ENCODE results near the gene FHL3. TPM values are rescaled to one million over a fixed set of nuclear protein-coding genes. Genes with fewer than 3 reads are reported as not detected.

The FHL3 gene
- total RNA-seq, 1 experiment from 2014 or later = 26.0 TPM

DNA sequence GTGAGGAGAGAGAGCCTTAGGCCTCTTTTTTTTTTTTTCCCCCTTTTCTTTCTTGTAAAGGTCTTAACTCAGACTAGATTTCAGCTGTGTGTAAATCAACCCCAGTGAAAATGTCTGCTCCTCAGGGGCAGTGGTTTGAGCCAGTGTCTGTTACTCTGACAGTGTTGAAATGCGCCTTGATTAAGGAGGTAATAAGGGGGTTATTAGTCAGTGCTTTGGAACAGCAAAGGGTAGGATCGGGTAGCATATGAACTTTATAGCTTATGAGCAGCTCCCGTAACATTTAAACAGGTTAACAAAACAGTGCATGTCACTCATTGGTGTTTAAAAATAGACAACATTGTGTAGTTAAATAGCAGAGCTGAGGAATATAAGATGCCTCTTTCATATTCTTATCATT, 17.5 kb upstream of the FHL3 start:
- H3K36me3 ChIP-seq = peaks cover 75% of the 10 kb centered on the region
- no peak for DNase-seq
- H3K27me3 ChIP-seq = no peaks in the 10 kb centered on the region
- no peaks in the 10 kb centered on the region for H3K9me3 ChIP-seq
- H3K4me3 ChIP-seq = no peak overlapping the region

DNA sequence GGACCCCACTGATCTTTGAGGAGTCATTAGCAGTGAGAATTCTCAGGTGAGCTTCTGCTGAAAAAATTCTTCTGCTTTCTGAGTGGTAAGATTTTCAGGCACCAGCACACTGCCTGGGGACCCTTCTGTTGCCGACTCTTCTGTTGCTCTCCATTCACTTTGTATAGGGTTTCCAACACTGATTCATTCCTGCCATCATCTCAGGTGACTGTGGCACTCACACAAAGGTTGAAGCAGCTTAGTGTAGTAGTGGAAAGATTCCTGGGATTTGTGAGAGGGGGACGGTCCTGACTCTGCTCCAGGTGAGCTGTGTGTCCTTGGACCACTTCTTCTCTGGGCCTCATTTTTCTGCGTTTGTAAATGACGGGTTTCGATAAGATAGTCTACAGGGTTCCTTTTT, 16.7 kb upstream of the FHL3 start:
- Histone ChIP-seq H3K27me3 (no peaks in the 10 kb centered on the region), H3K4me3 (no peak overlapping the region), H3K36me3 (peaks cover 84% of the 10 kb centered on the region), H3K9me3 (no peaks in the 10 kb centered on the region)
- DNase-seq = no peak

DNA sequence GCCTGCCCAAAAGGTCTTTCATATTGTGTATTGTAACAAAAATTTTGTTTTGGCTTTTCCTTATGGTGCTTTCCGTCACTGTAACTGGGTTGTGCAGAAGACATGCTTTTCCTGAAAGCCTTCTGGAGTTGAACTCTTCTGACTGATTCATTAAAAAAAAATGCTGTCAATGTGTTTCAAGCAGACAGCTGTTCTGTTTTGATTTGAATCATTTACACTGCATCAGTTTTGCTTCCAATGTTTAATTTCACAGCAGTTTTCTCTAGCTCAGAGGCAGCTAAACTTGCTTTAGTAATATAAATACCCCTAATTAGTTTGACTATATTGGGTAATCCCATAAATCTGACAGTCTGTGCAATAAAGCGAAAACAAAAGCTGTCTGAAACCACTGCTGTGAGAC, 15.1 kb upstream of the FHL3 start:
- no peak for DNase-seq
- Histone ChIP-seq H3K27me3 (no peaks in the 10 kb centered on the region), H3K9me3 (no peaks in the 10 kb centered on the region), H3K36me3 (peaks cover 90% of the 10 kb centered on the region), H3K4me3 (no peak overlapping the region)

DNA sequence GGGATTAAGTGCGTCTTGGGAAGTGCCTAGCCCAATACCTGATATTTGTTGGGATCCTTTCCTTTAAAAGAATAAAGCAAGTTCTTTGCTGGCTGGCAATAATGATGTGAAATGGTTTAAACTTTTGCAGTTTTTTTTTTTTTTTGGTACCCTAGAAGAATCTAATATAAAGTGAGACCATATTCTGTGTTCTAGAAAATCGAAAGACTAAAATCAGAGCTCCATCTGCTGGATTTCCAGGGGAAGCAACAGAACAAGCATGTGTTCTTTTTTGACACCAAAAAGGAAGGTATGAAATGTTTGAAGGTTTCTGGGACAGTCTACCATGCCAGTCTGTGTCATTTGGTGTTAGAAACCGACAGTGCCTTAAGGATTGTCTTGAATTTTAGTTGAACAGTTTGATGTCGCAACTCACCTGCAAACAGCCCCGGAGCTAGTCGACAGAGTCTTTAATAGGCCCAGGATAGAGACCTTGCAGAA, 13.6 kb upstream of the FHL3 start:
- no peak overlapping the region for H3K4me3 ChIP-seq
- H3K36me3 ChIP-seq = peaks cover 94% of the 10 kb centered on the region
- no peak for DNase-seq
- H3K27me3 ChIP-seq = no peaks in the 10 kb centered on the region
- H3K9me3 ChIP-seq = no peaks in the 10 kb centered on the region

DNA sequence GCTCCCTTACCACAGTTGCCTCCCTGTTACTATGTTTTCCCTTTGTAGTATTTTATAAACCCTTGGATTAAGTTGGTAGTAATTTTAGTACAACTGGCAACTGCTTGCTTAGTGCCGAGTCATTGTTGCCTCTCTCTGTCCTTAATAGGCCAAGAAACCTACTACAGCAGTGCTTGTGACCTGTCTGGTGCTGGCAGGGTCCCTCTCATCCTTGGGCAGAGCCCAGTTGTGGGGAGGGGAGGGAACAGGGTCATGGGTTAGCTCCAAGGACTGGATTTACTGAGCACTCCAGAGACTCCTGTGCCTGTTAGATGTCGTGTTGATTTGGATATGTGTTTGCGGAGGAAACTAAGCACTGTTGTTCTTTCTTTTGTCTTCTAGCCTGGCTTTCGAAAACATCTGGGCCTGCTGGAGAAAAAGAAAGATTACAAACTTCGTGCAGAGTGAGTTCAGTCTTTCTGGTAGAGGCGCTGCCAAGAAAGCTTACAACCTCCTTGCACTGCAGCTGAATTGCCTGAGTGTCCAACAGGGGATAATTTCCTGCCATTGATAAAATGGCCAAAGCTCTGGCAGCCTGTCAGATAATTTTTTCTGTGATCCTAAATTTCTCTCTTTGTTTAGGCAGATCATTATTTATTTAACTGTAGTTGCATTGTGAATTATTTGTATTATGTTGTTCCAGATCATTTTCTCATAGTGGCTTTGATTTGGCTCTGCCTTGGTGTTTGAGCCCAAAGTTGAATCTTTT, 10.8 kb upstream of the FHL3 start:
- Histone ChIP-seq H3K27me3 (no peaks in the 10 kb centered on the region), H3K9me3 (no peaks in the 10 kb centered on the region), H3K36me3 (peaks cover 72% of the 10 kb centered on the region), H3K4me3 (no peak overlapping the region)
- DNase-seq = no peak

DNA sequence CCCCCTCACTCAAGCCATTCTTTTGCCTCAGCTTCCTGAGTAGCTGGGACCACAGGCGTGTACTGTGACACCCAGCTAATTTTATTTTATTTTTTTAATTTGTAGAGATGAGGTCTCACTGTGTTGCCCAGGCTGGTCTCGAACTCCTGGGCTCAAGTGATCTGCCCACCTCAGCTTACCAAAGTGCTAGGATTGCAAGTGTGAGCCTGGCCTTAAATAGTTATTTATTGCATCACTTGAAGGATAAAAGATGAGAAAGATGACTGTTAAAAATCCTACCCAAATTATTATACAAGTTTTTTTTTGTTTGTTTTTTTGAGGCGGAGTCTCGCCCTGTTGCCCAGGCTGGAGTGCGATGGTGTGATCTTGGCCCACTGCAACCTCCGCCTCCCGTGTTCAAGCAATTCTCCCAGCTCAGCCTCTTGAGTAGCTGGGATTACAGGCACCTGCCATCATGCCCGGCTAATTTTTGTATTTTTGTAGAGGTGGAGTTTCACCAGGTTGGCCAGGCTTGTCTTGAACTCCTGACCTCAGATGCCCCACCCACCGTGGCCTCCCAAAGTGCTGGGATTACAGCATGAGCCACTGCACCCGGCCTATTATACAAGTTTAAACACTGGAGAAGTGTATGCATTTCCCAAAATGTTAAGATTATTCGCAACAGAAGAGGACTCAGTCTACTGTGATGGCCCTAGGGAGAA, 9.6 kb upstream of the FHL3 start:
- Histone ChIP-seq H3K4me3 (no peak overlapping the region), H3K27me3 (no peaks in the 10 kb centered on the region), H3K36me3 (peaks cover 62% of the 10 kb centered on the region), H3K9me3 (no peaks in the 10 kb centered on the region)
- DNase-seq = no peak

DNA sequence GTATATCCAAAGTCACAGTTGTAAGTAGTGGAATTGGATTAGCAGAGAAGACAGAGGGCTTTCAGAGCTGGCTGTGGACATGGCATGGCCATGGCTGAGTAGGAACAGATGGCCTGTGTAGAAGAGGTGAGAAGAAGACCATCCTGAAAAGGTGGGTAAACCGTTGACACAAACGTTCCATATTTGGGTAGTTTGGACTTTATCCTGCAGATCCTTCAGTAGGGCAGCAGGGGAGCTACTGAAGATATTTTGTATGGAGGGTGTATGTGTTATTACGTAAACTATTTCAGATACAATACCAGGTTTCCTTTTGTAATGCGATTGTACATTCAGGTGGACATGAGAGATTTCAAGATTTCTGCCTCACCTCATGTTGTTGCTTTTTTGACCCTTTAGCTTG, 8.9 kb upstream of the FHL3 start:
- Histone ChIP-seq H3K36me3 (peaks cover 56% of the 10 kb centered on the region), H3K4me3 (peak overlapping the region; percentile 99)
- DNase-seq = no peak

DNA sequence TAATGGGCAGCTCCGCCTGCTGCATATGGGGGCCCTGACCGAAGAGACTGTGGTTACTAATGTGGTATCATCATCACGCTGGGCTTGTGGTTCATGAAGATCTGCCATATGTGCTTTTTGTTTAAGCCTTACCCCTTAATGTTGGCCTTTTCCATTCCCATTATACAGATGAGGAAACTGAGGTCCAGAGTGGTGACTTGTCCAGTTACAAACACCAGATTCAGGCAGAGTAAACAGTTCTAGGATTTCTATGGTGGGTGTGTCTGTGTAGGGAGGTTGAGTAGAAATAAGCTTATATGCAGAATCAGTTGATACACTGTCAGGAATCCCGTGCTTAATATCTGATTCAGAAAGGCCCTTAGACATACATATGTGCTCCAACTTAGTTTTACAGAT, 7.9 kb upstream of the FHL3 start:
- no peak for DNase-seq
- no peaks in the 10 kb centered on the region for H3K9me3 ChIP-seq

More for the DNA sequence above, 8.9 kb upstream of the FHL3 start:
- Histone ChIP-seq H3K27me3 (no peaks in the 10 kb centered on the region), H3K9me3 (no peaks in the 10 kb centered on the region)

DNA sequence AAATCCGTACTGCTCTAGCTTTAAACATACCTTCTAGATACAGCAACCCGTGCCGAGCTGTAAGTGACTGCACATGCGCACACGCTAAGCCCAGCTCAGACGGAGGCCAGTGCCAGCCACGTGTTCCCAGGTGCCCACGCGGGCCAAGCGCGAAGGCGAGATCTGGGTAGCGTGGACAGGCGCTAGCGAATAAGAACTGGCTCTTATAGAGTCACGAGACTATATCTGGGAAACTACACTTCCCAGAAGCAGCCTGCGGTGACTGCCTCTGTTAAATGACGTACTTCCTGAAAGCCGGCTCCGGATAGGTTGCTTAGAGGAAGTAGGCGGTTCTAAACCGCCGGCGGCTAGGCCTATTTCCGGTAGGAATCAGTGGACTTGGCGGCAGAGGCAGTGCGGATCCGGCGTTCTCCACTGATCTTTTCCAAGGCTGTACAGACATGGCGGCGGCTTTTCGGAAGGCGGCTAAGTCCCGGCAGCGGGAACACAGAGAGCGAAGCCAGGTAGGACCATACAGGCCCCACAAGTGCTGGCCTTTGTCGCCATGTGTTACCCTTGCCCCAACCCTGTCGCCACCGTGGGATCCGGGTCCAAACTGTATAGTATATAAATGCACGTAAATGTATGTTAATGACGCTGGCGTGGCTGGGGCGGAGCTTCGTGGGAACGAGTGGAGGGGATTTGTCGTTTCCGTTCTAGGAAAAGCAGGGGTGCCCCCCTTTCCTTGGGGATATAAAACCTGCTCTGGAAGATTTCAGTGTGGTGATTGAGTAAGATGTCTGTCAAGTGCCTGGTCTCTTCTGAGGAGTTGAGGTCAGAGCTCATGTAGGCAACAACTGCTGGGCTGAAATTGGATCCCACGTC, 7.3 kb upstream of the FHL3 start, which contains the start of gene UTP11:
Gene UTP11 (plus strand): TSS at position 372 of the 864 bp plus-strand sequence. CDS start 69 bp downstream, at position 441.
- Histone ChIP-seq H3K27me3 (no peaks in the 10 kb centered on the region), H3K9me3 (no peaks in the 10 kb centered on the region), H3K4me3 (peak within 1 kb of the TSS; percentile 99), H3K36me3 (peaks cover 41% of the 10 kb centered on the region)
- DNase-seq = peak; percentile 93

More for the DNA sequence above, 7.9 kb upstream of the FHL3 start:
- Histone ChIP-seq H3K4me3 (peak overlapping the region; percentile 99), H3K27me3 (no peaks in the 10 kb centered on the region), H3K36me3 (peaks cover 47% of the 10 kb centered on the region)

DNA sequence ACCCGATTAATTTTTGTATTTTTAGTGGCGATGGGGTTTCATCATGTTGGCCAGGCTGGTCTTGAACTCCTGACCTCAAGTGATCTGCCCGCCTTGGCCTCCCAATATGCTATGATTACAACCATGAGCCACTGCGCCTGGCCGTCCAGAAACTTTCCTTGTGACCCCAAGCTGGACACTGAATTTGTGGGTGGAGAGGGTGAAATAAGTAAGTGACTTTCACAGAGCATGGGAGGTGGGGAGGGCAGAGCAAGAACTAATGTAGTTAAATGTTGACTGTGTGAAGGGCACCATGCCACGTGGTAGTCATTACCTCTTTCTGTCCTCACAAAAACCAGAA, 4.5 kb upstream of the FHL3 start:
- Histone ChIP-seq H3K4me3 (no peak overlapping the region), H3K27me3 (no peaks in the 10 kb centered on the region), H3K36me3 (peaks cover 15% of the 10 kb centered on the region), H3K9me3 (no peaks in the 10 kb centered on the region)
- no peak for DNase-seq

DNA sequence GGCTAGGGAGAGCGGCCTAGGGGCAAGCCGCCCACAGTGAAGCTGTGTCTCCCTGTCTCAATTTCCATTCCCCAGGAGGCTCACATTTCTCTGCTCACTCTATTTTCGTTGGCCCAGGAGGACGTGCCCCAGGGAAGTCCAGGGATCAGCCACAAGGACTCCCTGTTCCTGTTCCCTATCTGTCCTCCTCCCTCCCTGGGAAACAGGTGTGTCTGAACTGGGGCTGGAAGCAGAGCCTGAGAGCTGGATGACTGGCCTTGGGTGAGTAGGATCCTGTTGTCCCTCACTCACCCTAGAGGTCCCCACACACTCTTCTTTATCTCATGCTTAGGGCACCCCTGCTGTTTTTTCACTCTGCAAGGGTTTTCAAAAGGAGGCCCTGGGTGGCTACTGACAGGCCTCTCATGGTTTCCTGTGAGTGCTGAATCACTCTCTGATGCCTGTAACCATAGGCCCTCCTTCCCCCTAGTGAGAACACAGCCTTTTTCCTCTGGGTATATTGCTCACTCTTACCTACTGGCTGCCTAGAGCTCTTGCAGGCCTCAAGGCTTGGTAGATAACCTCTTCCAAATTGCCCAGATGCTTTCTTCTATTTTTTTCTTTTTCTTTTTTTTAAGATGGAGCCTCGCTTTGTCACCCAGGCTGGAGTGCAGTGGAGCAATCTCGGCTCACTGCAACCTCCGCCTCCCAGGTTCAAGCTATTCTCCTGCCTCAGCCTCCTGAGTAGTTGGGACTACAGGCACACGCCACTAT, 4.0 kb upstream of the FHL3 start:
- no peaks in the 10 kb centered on the region for H3K9me3 ChIP-seq
- no peaks in the 10 kb centered on the region for H3K27me3 ChIP-seq
- no peak for DNase-seq
- H3K36me3 ChIP-seq = peaks cover 9% of the 10 kb centered on the region
- no peak overlapping the region for H3K4me3 ChIP-seq

DNA sequence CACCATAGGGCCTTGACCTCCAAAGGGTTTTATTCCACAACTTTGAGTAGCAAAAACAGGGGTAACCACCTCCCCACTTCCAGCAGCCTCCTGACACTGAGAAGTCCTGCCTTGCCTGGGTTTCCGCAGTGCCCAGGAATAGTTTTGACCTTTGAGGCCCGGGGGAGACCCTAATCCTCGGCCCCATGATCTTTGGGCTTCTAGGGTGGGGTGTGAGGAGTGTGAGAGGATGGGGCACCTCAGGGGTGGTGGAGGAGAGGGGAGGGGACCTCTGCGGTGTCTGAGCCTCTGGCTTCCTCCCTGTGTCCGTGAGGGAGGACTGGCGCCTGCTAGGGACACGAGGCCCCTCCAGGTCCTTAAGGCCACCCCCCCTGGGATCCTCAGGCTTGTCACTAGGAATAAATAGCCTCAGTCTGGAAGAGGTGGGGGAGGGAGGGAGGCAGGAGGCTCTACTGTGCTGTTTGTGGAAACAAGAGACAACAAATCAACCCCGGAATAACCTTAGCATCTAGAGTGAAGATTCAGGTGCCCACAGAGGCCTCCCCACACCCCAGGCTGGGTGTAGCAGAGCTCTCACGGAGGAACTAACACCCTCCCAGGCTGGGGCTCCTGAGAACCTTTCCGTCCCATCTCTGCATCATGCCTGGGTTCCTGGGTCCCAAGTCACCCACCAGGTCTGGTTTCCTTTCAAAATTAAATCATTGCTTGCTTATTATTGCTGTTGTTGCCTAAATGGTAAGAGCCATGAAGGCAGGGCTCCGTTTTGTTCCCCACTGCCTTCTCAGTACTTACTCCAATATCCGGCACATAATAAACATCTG, 904 bp upstream of the FHL3 start:
- Histone ChIP-seq H3K27me3 (no peaks in the 10 kb centered on the region), H3K4me3 (peak overlapping the region; percentile 15; the same call in 1 of the 2 replicates)
- DNase-seq = no peak

DNA sequence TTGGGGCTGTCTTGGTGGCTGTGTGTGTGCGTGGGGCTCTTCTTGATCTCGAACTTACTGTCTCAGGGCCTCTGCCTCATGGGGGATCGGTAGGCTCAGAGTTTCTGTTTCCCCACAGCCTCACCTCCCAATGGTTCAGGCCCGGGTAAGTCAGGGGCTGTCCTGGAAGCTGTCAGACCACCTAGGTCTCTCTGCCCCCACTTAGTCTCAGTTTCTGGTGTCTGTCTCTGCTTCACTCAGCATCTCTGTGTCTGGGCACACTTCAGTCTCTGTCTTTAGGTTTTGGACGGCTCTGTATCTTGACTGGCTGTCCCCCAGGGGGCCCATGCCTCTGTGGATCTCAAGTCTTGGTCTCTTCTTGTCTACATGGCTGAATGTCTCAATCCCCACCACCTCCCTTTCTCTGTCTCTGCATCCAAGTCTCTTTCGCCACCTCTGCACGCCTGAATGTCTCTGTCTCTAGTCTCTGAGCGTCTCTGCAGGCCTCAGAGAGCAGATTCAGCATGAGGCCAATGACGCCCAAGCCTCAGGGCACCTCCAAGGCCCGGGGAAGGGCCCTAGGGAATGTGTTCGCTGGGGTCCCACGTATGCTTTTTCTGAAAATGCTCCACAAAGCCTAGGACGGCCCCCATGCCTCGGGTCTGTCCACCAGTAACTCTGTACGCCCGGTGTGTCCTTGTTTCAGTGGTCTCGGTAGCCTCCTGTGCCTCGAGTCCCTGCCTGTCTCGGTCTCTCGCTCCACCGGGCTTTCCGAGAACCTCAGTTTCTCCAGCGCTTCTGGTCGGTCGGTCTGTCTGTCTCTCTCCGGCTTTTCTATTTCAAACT, 818 bp downstream of the FHL3 start:
- H3K9me3 ChIP-seq = no peaks in the 10 kb centered on the region
- no peaks in the 10 kb centered on the region for H3K27me3 ChIP-seq
- H3K4me3 ChIP-seq = peak overlapping the region; percentile 61
- peaks cover 8% of the 10 kb centered on the region for H3K36me3 ChIP-seq
- DNase-seq = no peak

More for the DNA sequence above, 904 bp upstream of the FHL3 start:
- peaks cover 5% of the 10 kb centered on the region; the same call in 1 of the 2 replicates for H3K36me3 ChIP-seq
- no peaks in the 10 kb centered on the region for H3K9me3 ChIP-seq

DNA sequence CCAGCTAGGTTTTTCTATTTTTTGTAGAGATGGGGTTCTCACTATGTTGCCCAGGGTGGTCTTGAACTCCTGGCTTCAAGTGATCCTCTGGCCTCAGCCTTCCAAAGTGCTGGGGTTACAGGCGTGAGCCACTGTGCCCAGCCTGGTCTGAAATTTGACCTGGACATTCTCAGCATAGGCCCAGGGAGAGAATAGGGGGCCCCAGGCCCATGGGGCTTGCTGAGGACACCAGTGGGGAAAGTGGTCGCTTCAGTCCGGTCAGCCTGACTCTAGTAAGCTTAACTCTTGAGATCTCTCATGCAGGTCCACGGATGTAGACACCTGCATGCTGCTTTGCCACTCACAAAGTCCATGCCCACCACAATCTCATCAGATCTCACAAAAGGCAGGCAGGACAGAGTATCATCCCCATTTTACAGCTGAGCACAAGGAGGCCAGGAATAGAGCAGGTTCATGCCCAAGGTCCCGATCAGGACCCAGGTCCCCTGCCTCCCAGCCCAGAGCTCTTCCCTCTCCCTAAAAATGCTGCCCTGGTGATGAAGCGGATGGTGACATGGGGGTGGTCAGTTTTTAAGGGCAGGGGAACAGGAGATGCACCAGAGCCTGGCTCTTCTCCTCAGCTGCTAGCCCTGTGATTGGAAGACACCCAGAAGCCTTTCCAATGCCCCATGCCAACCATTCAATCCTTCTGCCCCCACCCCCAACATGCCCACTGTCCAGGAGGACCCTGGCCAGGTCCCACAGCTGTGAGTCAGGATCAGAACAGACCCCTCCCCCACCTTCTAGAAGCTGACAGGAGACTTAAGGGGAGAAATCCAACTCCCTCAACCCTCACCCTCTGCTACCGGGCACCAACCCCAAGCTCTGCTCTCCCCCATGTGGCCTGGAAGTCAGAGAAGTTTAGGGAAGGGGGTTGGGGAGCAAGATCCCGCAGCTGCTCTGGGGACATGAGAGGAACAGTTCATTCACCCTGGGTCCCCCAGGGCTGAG, 1.8 kb downstream of the FHL3 start:
- no peaks in the 10 kb centered on the region for H3K9me3 ChIP-seq
- H3K36me3 ChIP-seq = peaks cover 17% of the 10 kb centered on the region
- no peaks in the 10 kb centered on the region for H3K27me3 ChIP-seq
- peak; percentile 58 for DNase-seq
- peak overlapping the region; percentile 61 for H3K4me3 ChIP-seq

Measured in MG63 (cell line).